Peyer's patch (tissue), 4 donors: ENCODE results near the gene S100A2. TPM values are rescaled to one million over a fixed set of nuclear protein-coding genes. Genes with fewer than 3 reads are reported as not detected.

Experiments used
- DNase-seq, 3 donors: peaks; one replicate each; pipeline ENCODE4 v3.0.0-alpha.2; 2017 to 2019
- H3K27ac ChIP-seq, 4 donors: fragments of 200-600 bp; sonication (generic); one replicate each; pipeline ENCODE4 v1.5.1; 2016 to 2019
- H3K27me3 ChIP-seq, 2 donors: fragments of 200-600 bp; sonication (generic); one replicate each; pipeline ENCODE4 v1.5.1; 2019
- H3K36me3 ChIP-seq, 3 donors: fragments of 200-600 bp; sonication (generic); one replicate each; pipeline ENCODE4 v1.5.1; 2016 to 2019
- H3K4me1 ChIP-seq, 4 donors: fragments of 200-600 bp; sonication (generic); one replicate each; pipeline ENCODE4 v1.5.1; 2016 to 2019
- H3K4me3 ChIP-seq, 4 donors: fragments of 200-600 bp; sonication (generic); 1 replicate in 3 of 4; 2 replicates in 1 of 4; pipeline ENCODE4 v1.5.1; 2016 to 2019; ENCODE audit warnings: mild to moderate bottlenecking in 1 of 4
- H3K9me3 ChIP-seq, 4 donors: fragments of 200-600 bp; sonication (generic); one replicate each; pipeline ENCODE4 v1.5.1; 2016 to 2019; ENCODE audit warnings: mild to moderate bottlenecking in 1 of 4
- CTCF ChIP-seq, 6 experiments: fragments of 450-650 bp in 4 of 6; fragments of 200-600 bp in 2 of 6; sonication (generic) in 1 of 6; IDR thresholded peaks; one replicate each; pipeline ENCODE4 v1.5.1; 2017 to 2019; ENCODE audit warnings: antibody characterized with exemption in 6 of 6, mild to moderate bottlenecking in 3 of 6, moderate library complexity in 1 of 6
- POLR2A ChIP-seq, 2 donors: fragments of 450-650 bp; IDR thresholded peaks; one replicate each; pipeline ENCODE4 v1.5.1; 2017; ENCODE audit warnings: antibody characterized with exemption in 2 of 2, mild to moderate bottlenecking in 2 of 2, moderate library complexity in 2 of 2
- total RNA-seq, 4 donors: library from RNA; depleted of rRNA; stranded (reverse); fragments of >200 nt; gene quantifications; one replicate each; pipeline ENCODE4 v1.1.0, GENCODE V29; 2016

S100A2 gene
- total RNA-seq, 4 donors from 2014 or later: not detected

- H3K27ac ChIP-seq: peak overlapping the region in 3 of 4 donors; percentile 50 to 68 (median 59)
- TF ChIP-seq CTCF (IDR thresholded peaks at IDR 0.05) (no peak), POLR2A (IDR thresholded peaks at IDR 0.05) (no peak)
Measured at GRCh38 chr1:153541641-153542590, 23.7 kb downstream of the S100A2 start.

GRCh38 chr1:153540394-153541361 lies 25.0 kb downstream of the S100A2 start, which contains the start of gene S100A5:
Gene S100A5, minus strand, starts transcription at chr1:153540934. Its CDS starts 743 bp downstream, at chr1:153540191.
- Histone ChIP-seq H3K9me3 (no peaks in the 10 kb centered on the region), H3K27ac (peak within 1 kb of the TSS in 3 of 4 donors; percentile 50 to 68 (median 59)), H3K27me3 (no peaks in the 10 kb centered on the region), H3K4me3 (no peak within 1 kb of the TSS), H3K36me3 (no peaks in the 10 kb centered on the region), H3K4me1 (peaks cover 0 to 69% (median 23%) of the 10 kb centered on the region in 4 donors)
- peak in 2 of 3 donors; percentile 62 to 70 for DNase-seq
- TF ChIP-seq CTCF (IDR thresholded peaks at IDR 0.05) (no peak), POLR2A (IDR thresholded peaks at IDR 0.05) (no peak)

More at GRCh38 chr1:153541641-153542590, 23.7 kb downstream of the S100A2 start:
- Histone ChIP-seq H3K4me3 (no peak overlapping the region), H3K36me3 (no peaks in the 10 kb centered on the region), H3K9me3 (no peaks in the 10 kb centered on the region), H3K27me3 (no peaks in the 10 kb centered on the region), H3K4me1 (peaks cover 4 to 71% (median 26%) of the 10 kb centered on the region in 4 donors)
- DNase-seq: no peak

- Histone ChIP-seq H3K4me1 (peaks cover 0 to 67% (median 20%) of the 10 kb centered on the region in 4 donors), H3K4me3 (no peak overlapping the region), H3K27me3 (no peaks in the 10 kb centered on the region), H3K36me3 (no peaks in the 10 kb centered on the region), H3K27ac (peak overlapping the region in 1 of 4 donors; percentile 7), H3K9me3 (no peaks in the 10 kb centered on the region)
- TF ChIP-seq POLR2A (IDR thresholded peaks at IDR 0.05) (no peak), CTCF (IDR thresholded peaks at IDR 0.05) (no peak)
- no peak for DNase-seq
Measured at GRCh38 chr1:153539395-153540093, 26.1 kb downstream of the S100A2 start.

DNA sequence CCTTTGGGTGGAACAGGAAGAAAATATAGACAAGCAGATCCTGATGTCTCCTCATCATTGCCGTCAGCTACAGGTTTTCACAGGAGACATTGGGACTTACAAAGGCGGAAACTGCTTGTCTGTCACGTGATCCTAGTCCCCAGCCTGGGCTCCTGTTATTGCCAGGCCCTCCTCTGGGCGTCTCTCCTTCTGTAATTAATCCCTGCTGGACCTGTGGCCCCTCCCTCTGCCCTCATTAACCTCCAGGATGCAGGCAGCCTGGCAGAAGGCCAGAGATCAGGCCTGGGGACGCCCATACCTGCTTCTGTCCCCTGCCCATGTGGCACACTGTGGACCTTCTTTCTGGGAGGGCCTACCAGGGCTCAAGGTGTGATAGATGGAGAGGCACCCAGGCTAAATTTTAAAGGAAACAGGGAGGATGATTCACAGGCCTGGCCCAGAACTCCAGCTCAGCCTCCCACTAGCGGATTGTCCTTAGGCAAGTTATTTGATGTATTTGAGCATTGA lies 27.3 kb downstream of the S100A2 start:
- peaks cover 0 to 67% (median 15%) of the 10 kb centered on the region in 4 donors for H3K4me1 ChIP-seq
- DNase-seq: peak in 2 of 3 donors; percentile 90 to 91

More for the DNA sequence above, 27.3 kb downstream of the S100A2 start:
- Histone ChIP-seq H3K36me3 (no peaks in the 10 kb centered on the region), H3K4me3 (no peak overlapping the region), H3K9me3 (no peaks in the 10 kb centered on the region), H3K27me3 (no peaks in the 10 kb centered on the region), H3K27ac (peak overlapping the region in 3 of 4 donors; percentile 96 to 99 (median 98))
- TF ChIP-seq CTCF (IDR thresholded peaks at IDR 0.05): peak in 3 of 6 experiments; percentile 29 to 40 (median 38)
- peak in 1 of 2 donors; percentile 30 for TF ChIP-seq POLR2A (IDR thresholded peaks at IDR 0.05)
